ENCODE measurements around the gene CARD11. TPM values are rescaled to one million over a fixed set of nuclear protein-coding genes. Genes with fewer than 3 reads are reported as not detected.
A peak's percentile ranks its signal among the peaks of the same experiment; 100 is the strongest.

Gene CARD11
- total RNA-seq, 2 experiments from 2014 or later, result 118 to 122 TPM

- H3K4me3 Mint-ChIP-seq, result peak overlapping the region; percentile 48
- peaks cover 74% of the 10 kb centered on the region for H3K4me1 Mint-ChIP-seq (ENCODE audit: low read depth)
- Histone ChIP-seq H3K36me3 (ENCODE audit: insufficient read depth, low read length) (peaks cover 30% of the 10 kb centered on the region), H3K27ac (ENCODE audit: low read depth in 1 of 2, low read length in 2 of 2) (peak overlapping the region in 1 of 2 donors; percentile 35), H3K27me3 (ENCODE audit: control insufficient read depth in 1 of 2, insufficient read depth in 2 of 2, low read length in 2 of 2) (no peaks in the 10 kb centered on the region), H3K4me3 (ENCODE audit: low read length) (no peak overlapping the region), H3K9me3 (ENCODE audit: control insufficient read depth in 1 of 2, insufficient read depth in 1 of 2, low read length in 2 of 2) (no peaks in the 10 kb centered on the region), H3K4me1 (ENCODE audit: insufficient read depth, low read length) (peaks cover 73% of the 10 kb centered on the region)
- no peaks in the 10 kb centered on the region for H3K9me3 Mint-ChIP-seq
- no peak for DNase-seq
- ChIA-PET CTCF (no interaction called here), POLR2A (no interaction called here)
- H3K27me3 Mint-ChIP-seq, result no peaks in the 10 kb centered on the region
- peak overlapping the region; percentile 87 for H3K27ac Mint-ChIP-seq
- no peak for ATAC-seq (ENCODE audit: poor library complexity)
- TF ChIP-seq CTCF (IDR thresholded peaks at IDR 0.05), result no peak
- intact Hi-C loops (cut with DNase I, micrococcal nuclease), result no loop called here
- H3K36me3 Mint-ChIP-seq (ENCODE audit: low read depth), result peaks cover 60% of the 10 kb centered on the region
These were observed 63.1 kb downstream of the CARD11 start for GRCh38 chr7:2980401-2981102.

GRCh38 chr7:2979951-2980350, 63.7 kb downstream of the CARD11 start:
- Mint-ChIP-seq H3K36me3 (ENCODE audit: low read depth) (peaks cover 60% of the 10 kb centered on the region), H3K27ac (peak overlapping the region; percentile 87), H3K4me1 (ENCODE audit: low read depth) (peaks cover 71% of the 10 kb centered on the region), H3K4me3 (peak overlapping the region; percentile 6), H3K9me3 (no peaks in the 10 kb centered on the region), H3K27me3 (no peaks in the 10 kb centered on the region)
- Histone ChIP-seq H3K4me3 (ENCODE audit: low read length) (no peak overlapping the region), H3K36me3 (ENCODE audit: insufficient read depth, low read length) (peaks cover 35% of the 10 kb centered on the region), H3K9me3 (ENCODE audit: control insufficient read depth in 1 of 2, insufficient read depth in 1 of 2, low read length in 2 of 2) (no peaks in the 10 kb centered on the region), H3K27me3 (ENCODE audit: control insufficient read depth in 1 of 2, insufficient read depth in 2 of 2, low read length in 2 of 2) (no peaks in the 10 kb centered on the region), H3K4me1 (ENCODE audit: insufficient read depth, low read length) (peaks cover 70% of the 10 kb centered on the region), H3K27ac (ENCODE audit: low read depth in 1 of 2, low read length in 2 of 2) (peak overlapping the region in 1 of 2 donors; percentile 38)
- ChIA-PET CTCF (no interaction called here), POLR2A (no interaction called here)
- ATAC-seq (ENCODE audit: poor library complexity) (no peak), DNase-seq (no peak)
- no peak for TF ChIP-seq CTCF (IDR thresholded peaks at IDR 0.05)
- intact Hi-C loops (cut with DNase I, micrococcal nuclease), result no loop called here

- POLR2A ChIA-PET, result interaction anchor here (1.2 kb wide), 1 partner anchor 25 kb away, joined by 3 read pairs; no protein-coding TSS in a partner anchor
- peak in 1 of 14 experiments; percentile 14 for DNase-seq
These were observed 64.5 kb downstream of the CARD11 start for GRCh38 chr7:2979201-2979631.

More at GRCh38 chr7:2979201-2979631, 64.5 kb downstream of the CARD11 start:
- peaks cover 64% of the 10 kb centered on the region for H3K4me1 Mint-ChIP-seq (ENCODE audit: low read depth)
- peak overlapping the region in 1 of 2 donors; percentile 38 for H3K27ac ChIP-seq (ENCODE audit: low read depth in 1 of 2, low read length in 2 of 2)
- H3K36me3 ChIP-seq (ENCODE audit: insufficient read depth, low read length), result peaks cover 35% of the 10 kb centered on the region
- peak overlapping the region; percentile 31 for H3K4me3 ChIP-seq (ENCODE audit: low read length)
- no peaks in the 10 kb centered on the region for H3K27me3 ChIP-seq (ENCODE audit: control insufficient read depth in 1 of 2, insufficient read depth in 2 of 2, low read length in 2 of 2)
- CTCF ChIA-PET, result no interaction called here
- intact Hi-C loops (cut with DNase I, micrococcal nuclease), result no loop called here
- TF ChIP-seq CTCF (IDR thresholded peaks at IDR 0.05), result no peak
- peaks cover 63% of the 10 kb centered on the region for H3K36me3 Mint-ChIP-seq (ENCODE audit: low read depth)
- peak overlapping the region; percentile 87 for H3K27ac Mint-ChIP-seq
- H3K9me3 Mint-ChIP-seq, result no peaks in the 10 kb centered on the region
- H3K4me3 Mint-ChIP-seq, result peak overlapping the region; percentile 81
- H3K4me1 ChIP-seq (ENCODE audit: insufficient read depth, low read length), result peaks cover 63% of the 10 kb centered on the region
- no peaks in the 10 kb centered on the region for H3K27me3 Mint-ChIP-seq
- ATAC-seq (ENCODE audit: poor library complexity), result no peak
- no peaks in the 10 kb centered on the region for H3K9me3 ChIP-seq (ENCODE audit: control insufficient read depth in 1 of 2, insufficient read depth in 1 of 2, low read length in 2 of 2)

All from CD4-positive, alpha-beta T cell (primary cell).